Measurements from ENCODE around the gene KRTAP9-8. TPM values are rescaled to one million over a fixed set of nuclear protein-coding genes. Genes with fewer than 3 reads are reported as not detected.
"Not testable (repeated sequence)": the region's sequence is repeated elsewhere in the genome, so short reads cannot be mapped to it uniquely, and the experiment has no call there.

The KRTAP9-8 gene
- total RNA-seq, 1 donor from 2014 or later: not detected

- no peak for TF ChIP-seq CTCF (IDR thresholded peaks at IDR 0.05; ENCODE audit: partially characterized antibody, unreplicated experiment)
- peaks cover 3% of the 10 kb centered on the region for H3K9me3 Mint-ChIP-seq (ENCODE audit: unreplicated experiment)
- no peak overlapping the region for H3K4me3 Mint-ChIP-seq (ENCODE audit: unreplicated experiment)
- H3K27me3 Mint-ChIP-seq (ENCODE audit: unreplicated experiment): peaks cover 6% of the 10 kb centered on the region
- peak; percentile 17 for DNase-seq
- peak overlapping the region; percentile 12 for H3K27ac Mint-ChIP-seq (ENCODE audit: unreplicated experiment)
- no peaks in the 10 kb centered on the region for H3K36me3 Mint-ChIP-seq (ENCODE audit: unreplicated experiment)
- H3K4me1 Mint-ChIP-seq (ENCODE audit: low read depth, unreplicated experiment): peaks cover 2% of the 10 kb centered on the region
Measured at GRCh38 chr17:41212524-41213169, 25.2 kb upstream of the KRTAP9-8 start.

- Mint-ChIP-seq H3K27ac (ENCODE audit: unreplicated experiment) (no peak overlapping the region), H3K4me3 (ENCODE audit: unreplicated experiment) (no peak overlapping the region), H3K36me3 (ENCODE audit: unreplicated experiment) (no peaks in the 10 kb centered on the region), H3K4me1 (ENCODE audit: low read depth, unreplicated experiment) (peaks cover 2% of the 10 kb centered on the region), H3K9me3 (ENCODE audit: unreplicated experiment) (peaks cover 1% of the 10 kb centered on the region), H3K27me3 (ENCODE audit: unreplicated experiment) (peaks cover 6% of the 10 kb centered on the region)
- no peak for DNase-seq
- no peak for TF ChIP-seq CTCF (IDR thresholded peaks at IDR 0.05; ENCODE audit: partially characterized antibody, unreplicated experiment)
Measured at GRCh38 chr17:41215681-41216080, 22.1 kb upstream of the KRTAP9-8 start.

- Mint-ChIP-seq H3K27ac (ENCODE audit: unreplicated experiment) (no peak overlapping the region), H3K9me3 (ENCODE audit: unreplicated experiment) (no peaks in the 10 kb centered on the region), H3K36me3 (ENCODE audit: unreplicated experiment) (no peaks in the 10 kb centered on the region), H3K4me1 (ENCODE audit: low read depth, unreplicated experiment) (no peaks in the 10 kb centered on the region), H3K4me3 (ENCODE audit: unreplicated experiment) (no peak overlapping the region), H3K27me3 (ENCODE audit: unreplicated experiment) (no peaks in the 10 kb centered on the region)
- DNase-seq: no peak
- no peak for TF ChIP-seq CTCF (IDR thresholded peaks at IDR 0.05; ENCODE audit: partially characterized antibody, unreplicated experiment)
Measured at GRCh38 chr17:41223821-41224220, 14.0 kb upstream of the KRTAP9-8 start.

- H3K27ac Mint-ChIP-seq (ENCODE audit: unreplicated experiment): no peak overlapping the region
- TF ChIP-seq CTCF (IDR thresholded peaks at IDR 0.05; ENCODE audit: partially characterized antibody, unreplicated experiment): no peak
- H3K4me1 Mint-ChIP-seq (ENCODE audit: low read depth, unreplicated experiment): no peaks in the 10 kb centered on the region
- no peak overlapping the region for H3K4me3 Mint-ChIP-seq (ENCODE audit: unreplicated experiment)
- no peaks in the 10 kb centered on the region for H3K36me3 Mint-ChIP-seq (ENCODE audit: unreplicated experiment)
- no peaks in the 10 kb centered on the region for H3K27me3 Mint-ChIP-seq (ENCODE audit: unreplicated experiment)
- no peaks in the 10 kb centered on the region for H3K9me3 Mint-ChIP-seq (ENCODE audit: unreplicated experiment)
- no peak for DNase-seq
Measured at GRCh38 chr17:41226051-41226450, 11.7 kb upstream of the KRTAP9-8 start.

- H3K4me1 Mint-ChIP-seq (ENCODE audit: low read depth, unreplicated experiment); DNase-seq; H3K27me3 Mint-ChIP-seq (ENCODE audit: unreplicated experiment); H3K9me3 Mint-ChIP-seq (ENCODE audit: unreplicated experiment); H3K27ac Mint-ChIP-seq (ENCODE audit: unreplicated experiment); H3K4me3 Mint-ChIP-seq (ENCODE audit: unreplicated experiment); H3K36me3 Mint-ChIP-seq (ENCODE audit: unreplicated experiment): not testable (repeated sequence)
Measured at GRCh38 chr17:41226598-41227095, 11.2 kb upstream of the KRTAP9-8 start, which contains the start of gene KRTAP9-2. TSS of gene KRTAP9-2 (plus strand) at chr17:41226648. CDS start at chr17:41226655, 7 bp downstream.
